CD14-positive monocyte (primary cell): ENCODE measurements around the gene CLDN9. TPM values are rescaled to one million over a fixed set of nuclear protein-coding genes. Genes with fewer than 3 reads are reported as not detected.
A peak's percentile ranks its signal among the peaks of the same experiment; 100 is the strongest.

Source experiments
- DNase-seq, 3 donors: peaks; one replicate each; pipeline ENCODE4 v3.0.0-alpha.2; 2011 to 2022
- H2AFZ ChIP-seq: 2 replicates; pipeline ENCODE4 v1.6.0; 2012; ENCODE audit warnings: mild to moderate bottlenecking, low read depth, low read length, inconsistent platforms; ENCODE audit not compliant: insufficient read depth, poor library complexity, severe bottlenecking
- H3K27ac ChIP-seq, 2 donors: 1 replicate in 1 of 2; 2 replicates in 1 of 2; pipeline ENCODE4 v1.5.1; 2012 to 2013; ENCODE audit warnings: low read length in 2 of 2, control low read depth in 1 of 2, inconsistent platforms in 1 of 2, low read depth in 1 of 2, mild to moderate bottlenecking in 1 of 2
- H3K27me3 ChIP-seq, 2 donors: one replicate each; pipeline versions ENCODE4 v1.6.0 to v1.6.1; 2011 to 2013; ENCODE audit warnings: low read length in 2 of 2; ENCODE audit not compliant: control insufficient read depth in 2 of 2, insufficient read depth in 2 of 2
- H3K36me3 ChIP-seq, 2 donors: replicated peaks in 1 of 2; 1 replicate in 1 of 2; 2 replicates in 1 of 2; pipeline versions ENCODE4 v1.5.1 to v1.6.1; 2012 to 2013; ENCODE audit warnings: low read length in 2 of 2, control low read depth in 1 of 2, inconsistent platforms in 1 of 2, mild to moderate bottlenecking in 1 of 2; ENCODE audit not compliant: insufficient read depth in 2 of 2, control insufficient read depth in 1 of 2
- H3K4me1 ChIP-seq, 2 donors: 1 replicate in 1 of 2; 2 replicates in 1 of 2; pipeline versions ENCODE4 v1.5.1 to v1.6.1; 2012 to 2013; ENCODE audit warnings: low read length in 2 of 2, control low read depth in 1 of 2, inconsistent platforms in 1 of 2, mild to moderate bottlenecking in 1 of 2, moderate library complexity in 1 of 2; ENCODE audit not compliant: insufficient read depth in 2 of 2, control insufficient read depth in 1 of 2
- H3K4me2 ChIP-seq: replicated peaks from 2 replicates; pipeline ENCODE3; 2012; ENCODE audit warnings: low read length, moderate library complexity, mild to moderate bottlenecking; ENCODE audit not compliant: poor library complexity, severe bottlenecking; ENCODE audit errors: extremely low read depth
- H3K4me3 ChIP-seq, 3 experiments: fragments of 200-600 bp in 1 of 3; sonication (generic) in 1 of 3; replicated peaks in 1 of 3; 1 replicate in 2 of 3; 2 replicates in 1 of 3; pipeline ENCODE4 v1.5.1; 2011 to 2013; ENCODE audit warnings: low read length in 3 of 3, mild to moderate bottlenecking in 3 of 3, control low read depth in 2 of 3, low read depth in 2 of 3, inconsistent platforms in 1 of 3, moderate library complexity in 1 of 3
- H3K79me2 ChIP-seq: 2 replicates; pipeline ENCODE4 v1.6.0; 2012; ENCODE audit warnings: mild to moderate bottlenecking, control low read depth, inconsistent platforms, low read length, moderate library complexity; ENCODE audit not compliant: insufficient read depth
- H3K9ac ChIP-seq: 2 replicates; pipeline ENCODE4 v1.6.0; 2017; ENCODE audit warnings: low read length, mild to moderate bottlenecking; ENCODE audit not compliant: insufficient read depth, poor library complexity, severe bottlenecking
- H3K9me3 ChIP-seq, 2 donors: replicated peaks in 1 of 2; 1 replicate in 1 of 2; 2 replicates in 1 of 2; pipeline versions ENCODE4 v1.5.1 to v1.6.1; 2012 to 2013; ENCODE audit warnings: low read length in 2 of 2, control low read depth in 1 of 2; ENCODE audit not compliant: control insufficient read depth in 1 of 2, insufficient read depth in 1 of 2
- H4K20me1 ChIP-seq: 2 replicates; pipeline ENCODE4 v1.6.0; 2012; ENCODE audit warnings: mild to moderate bottlenecking, low read length, control low read depth, moderate library complexity; ENCODE audit not compliant: insufficient read depth
- H3K27ac Mint-ChIP-seq, 7 donors: one replicate each; pipeline ENCODE4 v1.8.0; 2020; ENCODE audit warnings: mild to moderate bottlenecking in 7 of 7, mixed read lengths in 7 of 7, moderate library complexity in 6 of 7, inconsistent platforms in 2 of 7
- H3K27me3 Mint-ChIP-seq, 3 donors: one replicate each; pipeline ENCODE4 v1.8.0; 2021 to 2022; ENCODE audit warnings: low read depth in 3 of 3, mild to moderate bottlenecking in 3 of 3, mixed read lengths in 3 of 3, moderate library complexity in 3 of 3, inconsistent platforms in 1 of 3
- H3K36me3 Mint-ChIP-seq, 2 donors: one replicate each; pipeline ENCODE4 v1.8.0; 2020; ENCODE audit warnings: mixed read lengths in 2 of 2, inconsistent platforms in 1 of 2, mild to moderate bottlenecking in 1 of 2
- H3K4me1 Mint-ChIP-seq: one replicate; pipeline ENCODE4 v1.8.0; 2020; ENCODE audit warnings: mild to moderate bottlenecking, mixed read lengths
- H3K4me3 Mint-ChIP-seq, 2 donors: one replicate each; pipeline ENCODE4 v1.8.0; 2020; ENCODE audit warnings: mild to moderate bottlenecking in 2 of 2, mixed read lengths in 2 of 2, moderate library complexity in 1 of 2
- H3K9me3 Mint-ChIP-seq, 7 donors: one replicate each; pipeline ENCODE4 v1.8.0; 2020 to 2022; ENCODE audit warnings: mixed read lengths in 7 of 7, mild to moderate bottlenecking in 6 of 7, moderate library complexity in 6 of 7, inconsistent platforms in 2 of 7
- CTCF ChIP-seq: fragments of 200-600 bp; IDR thresholded peaks from one replicate; pipeline ENCODE4 v1.8.0; 2022; ENCODE audit warnings: antibody characterized with exemption, mild to moderate bottlenecking
- WGBS: methylation state at CpG from one replicate; pipeline ENCODE4 v1.1.5; 2013; ENCODE audit warnings: missing lambda C conversion rate; ENCODE audit not compliant: insufficient coverage; 5-methylcytosine and 5-hydroxymethylcytosine counted together
- intact Hi-C, 2 donors: fragments of 100-400 bp; cut with micrococcal nuclease; formaldehyde crosslinking; loops; one replicate each; pipeline versions ENCODE4 v1.15.0 to v1.15.1; 2023
- polyA plus RNA-seq, 3 donors: library from polyadenylated mRNA; depleted of rRNA in 1 of 3; unstranded in 2 of 3; stranded (reverse) in 1 of 3; fragments of 300-500 nt in 2 of 3; fragments of >200 nt in 1 of 3; fragmentation: Illumina TruSeq in 2 of 3; gene quantifications; 1 replicate in 2 of 3; 2 replicates in 1 of 3; pipeline ENCODE4 v1.2.3, GENCODE V29; 2012 to 2021

CLDN9 gene
- polyA plus RNA-seq, 3 donors: 2.1 TPM; not detected in 2

- Histone ChIP-seq H3K36me3 (no peaks in the 10 kb centered on the region), H2AFZ (no peak overlapping the region), H3K27me3 (peaks cover 37 to 71% of the 10 kb centered on the region in 2 donors), H3K4me1 (peaks cover 14 to 28% of the 10 kb centered on the region in 2 donors), H4K20me1 (no peaks in the 10 kb centered on the region), H3K4me2 (no peak overlapping the region), H3K27ac (no peak overlapping the region), H3K9ac (no peak overlapping the region), H3K4me3 (no peak overlapping the region), H3K79me2 (no peaks in the 10 kb centered on the region), H3K9me3 (peaks cover 0 to 19% of the 10 kb centered on the region in 2 donors)
- H3K36me3 Mint-ChIP-seq: peaks cover 8 to 11% of the 10 kb centered on the region in 2 donors
- H3K27me3 Mint-ChIP-seq: peaks cover 57 to 83% (median 81%) of the 10 kb centered on the region in 3 donors
- H3K9me3 Mint-ChIP-seq: peaks cover 3 to 28% (median 13%) of the 10 kb centered on the region in 7 donors
- intact Hi-C loops: no loop called here
- peaks cover 21% of the 10 kb centered on the region for H3K4me1 Mint-ChIP-seq
- no peak for DNase-seq
- no peak overlapping the region for H3K27ac Mint-ChIP-seq
- H3K4me3 Mint-ChIP-seq: peak overlapping the region in 1 of 2 donors; percentile 85
- TF ChIP-seq CTCF: no peak
- WGBS: 41% methylated on average over 10 of the region's 11 CpGs
Observed at GRCh38 chr16:3038256-3038655, 25.5 kb downstream of the CLDN9 start.

DNA sequence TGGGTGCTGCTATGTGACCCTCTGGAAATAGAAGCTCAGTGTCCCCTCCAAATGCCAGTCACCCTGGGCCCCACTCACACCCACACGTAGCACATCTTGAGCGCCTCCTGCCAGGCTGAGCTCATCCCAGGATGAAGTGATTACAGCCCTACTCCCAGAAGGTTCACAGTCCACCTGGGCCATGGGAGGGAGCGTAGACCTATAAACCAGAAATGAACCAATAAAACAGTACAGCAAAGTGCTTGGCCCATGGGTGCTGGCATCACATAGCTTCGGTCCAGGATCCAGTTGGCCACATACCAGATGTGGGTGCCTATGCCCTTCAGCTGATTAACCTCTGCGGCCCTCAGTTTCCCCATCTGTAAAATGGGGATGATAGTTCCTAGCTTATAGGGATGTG lies 26.2 kb downstream of the CLDN9 start:
- H3K27ac ChIP-seq: no peak overlapping the region
- Mint-ChIP-seq H3K27ac (no peak overlapping the region), H3K4me3 (peak overlapping the region in 1 of 2 donors; percentile 85), H3K4me1 (peaks cover 17% of the 10 kb centered on the region), H3K36me3 (peaks cover 8 to 14% of the 10 kb centered on the region in 2 donors), H3K9me3 (peaks cover 3 to 27% (median 14%) of the 10 kb centered on the region in 7 donors), H3K27me3 (peaks cover 56 to 82% (median 79%) of the 10 kb centered on the region in 3 donors)
- H3K27me3 ChIP-seq: peaks cover 37 to 70% of the 10 kb centered on the region in 2 donors
- intact Hi-C loops: no loop called here
- DNase-seq: no peak
- no peak overlapping the region for H3K4me3 ChIP-seq
- 81% methylated on average over 4 of the region's 5 CpGs for WGBS
- H2AFZ ChIP-seq: no peak overlapping the region
- no peaks in the 10 kb centered on the region for H3K79me2 ChIP-seq
- no peak for TF ChIP-seq CTCF
- H3K4me1 ChIP-seq: peaks cover 14 to 30% of the 10 kb centered on the region in 2 donors
- H3K9ac ChIP-seq: no peak overlapping the region
- H3K9me3 ChIP-seq: peaks cover 0 to 19% of the 10 kb centered on the region in 2 donors
- H3K4me2 ChIP-seq: no peak overlapping the region
- H4K20me1 ChIP-seq: no peaks in the 10 kb centered on the region
- no peaks in the 10 kb centered on the region for H3K36me3 ChIP-seq
